GM19328 (cell line): ENCODE data around the gene LY9.
"Not testable (repeated sequence)": the region's sequence is repeated elsewhere in the genome, so short reads cannot be mapped to it uniquely, and the experiment has no call there.

Experiments used
- ATAC-seq: cut with Tn5 transposase; IDR thresholded peaks from one replicate; pipeline ENCODE4 v1.9.1; 2021; ENCODE audit warnings: mild to moderate bottlenecking, moderate library complexity; ENCODE audit not compliant: unreplicated experiment

LY9 gene

DNA sequence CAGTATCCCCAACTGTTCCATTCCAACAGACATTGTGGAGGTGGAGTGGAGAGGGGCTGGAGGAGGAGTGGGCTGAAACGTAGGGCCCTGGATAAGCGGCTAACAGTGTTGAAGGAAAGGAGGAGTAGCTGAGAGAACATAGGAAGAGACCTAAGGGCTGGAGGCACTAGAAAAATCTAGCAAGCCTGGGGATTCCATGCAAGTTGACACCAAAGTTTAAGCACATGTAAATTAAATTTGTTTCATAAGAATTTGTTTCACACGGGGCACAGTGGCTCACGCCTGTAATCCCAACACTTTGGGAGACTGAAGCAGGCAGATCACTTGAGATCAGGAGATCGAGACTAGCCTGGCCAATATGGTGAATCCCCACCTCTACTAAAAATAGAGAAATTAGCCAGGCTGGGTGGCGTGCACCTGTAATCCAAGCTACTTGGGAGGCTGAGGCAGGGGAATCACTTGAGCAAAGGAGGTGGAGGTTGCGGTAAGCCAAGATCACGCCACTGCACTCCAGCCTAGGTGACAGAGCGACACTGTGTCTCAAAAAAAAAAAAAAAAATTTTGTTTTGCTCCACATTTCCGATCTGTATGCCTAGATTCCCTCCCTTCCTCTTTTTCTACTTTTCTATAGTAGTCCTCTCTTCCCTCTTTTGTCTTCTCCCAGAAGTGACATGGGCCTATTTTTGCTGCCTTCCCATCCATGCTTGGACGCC, 67.2 kb downstream of the LY9 start:
- ATAC-seq, result no peak

- no peak for ATAC-seq
Measured at GRCh38 chr1:160863774-160864131, 67.8 kb downstream of the LY9 start.

DNA sequence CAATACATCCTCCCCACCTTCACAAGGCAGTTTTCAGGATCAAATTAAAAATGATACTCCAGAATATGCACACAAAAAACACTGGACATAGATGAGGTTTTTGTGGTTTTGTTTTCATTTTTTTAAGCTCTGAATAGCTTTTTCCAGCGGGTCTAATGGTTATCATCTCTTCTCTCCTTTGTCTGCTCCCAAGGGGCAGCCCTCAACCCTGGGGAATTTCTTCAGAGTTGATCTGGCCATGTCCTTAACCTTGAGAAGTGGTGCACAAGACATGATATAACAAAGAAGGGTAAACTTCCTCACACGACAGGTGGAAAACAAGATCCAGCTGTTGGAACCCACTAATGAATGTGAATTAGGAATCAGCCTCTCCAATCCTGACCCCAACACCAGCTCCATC, 68.2 kb downstream of the LY9 start:
- no peak for ATAC-seq

- no peak for ATAC-seq
Measured at GRCh38 chr1:160865337-160865736, 69.4 kb downstream of the LY9 start.

DNA sequence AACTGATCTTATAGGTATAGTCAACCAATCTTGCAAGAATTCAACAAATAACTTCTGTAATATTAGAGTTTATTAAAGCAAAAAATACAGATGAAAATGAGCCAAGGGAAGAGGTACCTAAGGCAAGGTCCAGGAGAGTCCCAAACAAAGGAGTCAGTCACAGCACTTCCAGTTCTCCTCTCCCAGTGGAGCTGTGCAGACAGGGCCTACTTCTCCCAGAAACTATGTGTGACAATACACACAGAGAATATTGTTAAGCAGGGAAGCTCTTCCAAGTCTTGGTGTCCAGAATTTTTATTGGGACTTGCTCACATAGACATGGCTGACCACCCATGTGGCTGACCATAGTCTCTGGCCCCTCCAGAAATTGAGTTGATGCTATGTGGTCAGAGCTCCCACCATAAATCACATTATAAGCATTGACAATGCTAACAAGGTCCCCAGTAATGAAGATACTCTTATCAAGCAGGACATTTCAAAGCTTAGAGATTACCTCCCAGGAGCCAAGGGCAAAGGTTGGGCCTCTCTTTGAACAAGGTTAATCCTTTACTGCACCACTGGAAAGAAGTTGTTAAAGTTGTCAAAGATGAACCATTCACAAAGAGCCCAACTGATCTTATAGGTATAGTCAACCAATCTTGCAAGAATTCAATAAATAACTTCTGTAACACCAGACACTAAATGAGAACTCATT, 70.2 kb downstream of the LY9 start:
- ATAC-seq, result no peak

- ATAC-seq, result no peak
Measured at GRCh38 chr1:160866695-160867260, 70.8 kb downstream of the LY9 start.

GRCh38 chr1:160867651-160868050, 71.7 kb downstream of the LY9 start:
- not testable (repeated sequence) for ATAC-seq

DNA sequence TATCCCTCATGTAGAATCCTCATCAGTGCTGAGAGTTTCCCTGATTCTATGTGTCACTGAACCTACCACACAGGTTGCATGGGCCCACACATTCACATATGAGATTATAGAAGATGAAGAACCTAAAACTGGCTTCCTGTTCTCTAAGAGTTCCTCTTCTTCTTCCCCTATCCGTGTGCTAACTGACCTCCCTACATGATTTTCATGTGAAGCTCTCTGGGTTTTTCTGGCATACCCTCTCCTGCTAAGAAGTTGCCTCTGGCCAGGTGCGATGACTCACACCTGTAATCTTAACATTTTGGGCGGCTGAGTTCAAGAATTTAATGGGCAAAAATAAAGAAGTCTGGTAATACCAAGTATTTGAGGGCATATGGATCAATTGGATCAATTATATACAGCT, 72.2 kb downstream of the LY9 start:
- ATAC-seq, result no peak

DNA sequence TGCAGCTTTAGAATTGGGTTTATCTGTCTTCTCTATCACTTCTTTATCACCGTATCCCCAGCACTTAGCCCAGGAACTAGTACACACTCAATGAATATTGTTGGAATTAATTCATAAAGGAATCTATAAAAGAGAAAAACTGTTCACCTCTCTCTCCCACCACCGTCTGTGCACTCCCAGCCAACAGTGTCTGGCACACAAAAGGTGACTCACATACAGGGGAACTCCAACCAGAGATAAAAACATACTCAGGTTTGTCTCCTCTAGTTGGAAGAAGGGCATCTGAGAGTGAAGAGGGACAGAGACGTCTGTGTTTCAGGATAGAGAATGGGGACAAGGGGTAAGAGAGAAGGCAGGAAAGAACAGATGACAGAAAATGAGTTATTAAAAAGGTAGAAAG, 79.0 kb downstream of the LY9 start:
- ATAC-seq, result no peak

- ATAC-seq, result not testable (repeated sequence)
Measured at GRCh38 chr1:160875591-160875990, 79.6 kb downstream of the LY9 start.

DNA sequence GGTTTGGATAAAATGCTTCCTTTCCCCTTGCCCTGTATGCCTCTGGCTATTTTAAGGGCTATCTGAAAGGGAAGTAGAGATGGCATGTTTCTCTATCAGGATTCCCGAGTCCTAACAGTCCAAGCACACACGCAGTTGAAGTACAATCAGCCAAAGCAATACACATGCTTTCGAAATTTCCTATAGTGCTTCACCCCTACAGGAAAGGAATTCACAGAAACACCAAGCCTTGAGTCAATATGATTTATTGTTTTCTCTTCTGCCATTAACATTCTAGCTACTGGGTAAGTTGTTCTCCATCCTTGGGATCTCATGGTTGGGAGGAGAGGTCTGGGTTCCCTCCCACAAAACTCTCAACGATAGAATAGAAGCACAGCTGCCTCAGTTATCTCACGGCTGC, 80.3 kb downstream of the LY9 start:
- no peak for ATAC-seq

GRCh38 chr1:160877221-160877620, 81.2 kb downstream of the LY9 start:
- ATAC-seq, result no peak
